Measurements from ENCODE around the gene RNF157. TPM values are rescaled to one million over a fixed set of nuclear protein-coding genes. Genes with fewer than 3 reads are reported as not detected.

RNF157 gene
- total and polyA plus RNA-seq, 10 of the 15 experiments (the other 5 are each of a cell fraction or from before 2014, with no cell fraction given), result 1.4 to 15.9 (median 9.6) TPM

DNA sequence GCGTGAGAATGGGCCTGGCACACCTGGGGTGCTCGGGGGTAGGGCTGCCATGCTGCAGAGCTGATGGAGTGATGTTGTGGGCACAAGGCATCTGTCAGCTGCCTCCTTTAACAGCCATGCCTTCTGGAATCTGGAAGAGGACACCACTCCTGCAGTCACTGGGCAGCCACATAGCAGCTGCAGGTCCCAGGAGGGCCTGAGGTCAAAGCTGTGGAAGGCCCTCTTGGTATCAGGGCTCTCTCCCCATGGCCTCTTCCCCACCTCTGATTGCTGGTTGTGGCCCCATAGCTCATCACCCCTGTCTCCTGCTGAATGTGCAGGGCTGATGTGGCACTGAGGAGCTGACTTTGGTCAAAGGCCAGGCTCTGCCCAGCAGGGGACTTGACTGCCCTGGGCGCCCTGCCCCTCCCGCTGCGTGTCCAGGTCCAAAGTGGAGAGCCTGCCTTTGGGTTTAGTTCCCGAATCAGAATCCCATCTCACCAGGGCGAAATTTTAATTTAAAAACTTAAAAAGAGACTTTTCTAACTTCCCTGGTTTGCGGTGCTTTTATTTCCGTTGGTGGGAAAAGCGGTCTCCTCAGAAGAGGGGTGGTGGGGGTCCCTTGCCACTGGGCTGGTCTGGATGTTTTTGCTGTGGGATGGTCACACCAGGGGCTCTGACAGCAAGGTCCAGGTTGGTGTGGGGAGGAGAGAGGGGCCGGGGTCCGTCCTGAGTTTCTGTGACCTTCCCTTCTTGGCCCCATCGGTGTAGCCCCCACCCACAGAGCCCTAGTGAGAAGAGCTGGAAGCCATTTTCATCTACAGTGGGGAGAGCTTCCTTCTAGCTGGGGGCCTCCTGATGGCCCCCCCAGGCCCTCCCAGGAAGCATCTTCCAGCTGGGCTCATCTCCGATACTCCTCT lies 30.7 kb upstream of the RNF157 start (continued):
- no peak; the same call in 1 of the 2 replicates for TF ChIP-seq RCOR1 (conservative IDR thresholded peaks at IDR 0.05; ENCODE audit: low read depth, low read length)
- TF ChIP-seq LARP7 (IDR thresholded peaks at IDR 0.05), result peak; percentile 50; the same call in 1 of the 2 replicates
- no peak for TF ChIP-seq IKZF2 (IDR thresholded peaks at IDR 0.05)

DNA sequence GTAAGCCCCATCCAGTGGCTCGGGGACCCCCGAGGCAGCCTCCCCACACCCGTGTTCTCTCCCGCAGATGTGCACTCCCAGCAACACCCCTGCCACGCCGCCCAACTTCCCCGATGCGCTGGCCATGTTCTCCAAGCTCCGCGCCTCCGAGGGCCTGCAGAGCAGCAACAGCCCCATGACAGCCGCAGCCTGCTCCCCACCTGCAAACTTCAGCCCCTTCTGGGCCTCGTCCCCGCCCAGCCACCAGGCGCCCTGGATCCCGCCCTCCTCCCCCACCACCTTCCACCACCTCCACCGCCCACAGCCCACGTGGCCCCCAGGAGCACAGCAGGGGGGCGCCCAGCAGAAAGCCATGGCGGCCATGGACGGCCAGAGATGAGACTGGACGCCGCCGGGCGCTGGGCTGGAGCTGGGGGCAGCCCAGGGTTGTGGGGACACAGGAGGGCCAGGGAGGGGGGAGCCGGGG lies 29.9 kb upstream of the RNF157 start:
- no TSS peak for BruUV-seq (replicated peaks)
- Histone ChIP-seq H3K4me2 (ENCODE audit: control insufficient read depth, insufficient read depth) (peak overlapping the region; percentile 99), H4K20me1 (ENCODE audit: control insufficient read depth, insufficient read depth) (no peaks in the 10 kb centered on the region), H3K27me3 (replicated peaks in 1 of 2; ENCODE audit: control insufficient read depth in 2 of 2, insufficient read depth in 2 of 2, low read length in 1 of 2) (no peaks in the 10 kb centered on the region), H3K4me1 (ENCODE audit: control insufficient read depth, insufficient read depth, low read length) (peaks cover 48% of the 10 kb centered on the region), H3K4me3 (peak overlapping the region; percentile 84), H3K79me2 (ENCODE audit: control insufficient read depth, insufficient read depth, low read length) (peaks cover 71% of the 10 kb centered on the region), H2AFZ (ENCODE audit: control insufficient read depth, low read depth, low read length) (no peak overlapping the region), H3K9me3 (replicated peaks; ENCODE audit: control insufficient read depth, insufficient read depth, low read length) (no peaks in the 10 kb centered on the region), H3K9ac (ENCODE audit: control insufficient read depth, insufficient read depth, low read length) (peak overlapping the region; percentile 99), H3K36me3 (ENCODE audit: control insufficient read depth in 2 of 2, insufficient read depth in 2 of 2, low read length in 1 of 2) (no peaks in the 10 kb centered on the region; a peak in 1 of 4 replicates), H3K27ac (ENCODE audit: control insufficient read depth, insufficient read depth) (peak overlapping the region; percentile 99)
- FAIRE-seq, result no peak
- DNase-seq (ENCODE audit: low read depth, low spot score), result no peak
- in situ Hi-C loops (cut with MboI) (loop anchor here (25.0 kb wide), 2 partner anchors 1192 to 1892 kb away; partner anchors contain the start of gene SYNGR2), intact Hi-C loops (cut with micrococcal nuclease; ENCODE audit: unreplicated experiment) (no loop called here)
- WGBS (ENCODE audit: insufficient coverage, insufficient replicate concordance, low lambda C conversion rate, missing lambda C conversion rate), result 2% methylated on average over 18 of the region's 26 CpGs
- peak; percentile 9 for ATAC-seq
- SMC1A ChIA-PET (ENCODE audit: uncharacterized antibody, unreplicated experiment), result interaction anchor here (0.9 to 10.2 kb wide), 12 partner anchors 9 to 145 kb away, joined by 3 to 152 read pairs (median 10); partner anchors contain the start of gene UBALD2
- RAD21 ChIA-PET (ENCODE audit: unreplicated experiment), result interaction anchor here (1.0 to 18.5 kb wide), 9 partner anchors 9 to 147 kb away, joined by 3 to 419 read pairs (median 9); no protein-coding TSS in a partner anchor
- POLR2A ChIA-PET, result interaction anchor here (1.0 to 17.9 kb wide), 8 partner anchors 8 to 85 kb away, joined by 3 to 427 read pairs (median 5); partner anchors contain the start of genes RNF157 and UBALD2
- CTCF ChIA-PET, result interaction anchor here (0.9 to 10.6 kb wide), 6 partner anchors 10 to 145 kb away, joined by 3 to 160 read pairs (median 8); no protein-coding TSS in a partner anchor
- TF ChIP-seq, protein P1, sequence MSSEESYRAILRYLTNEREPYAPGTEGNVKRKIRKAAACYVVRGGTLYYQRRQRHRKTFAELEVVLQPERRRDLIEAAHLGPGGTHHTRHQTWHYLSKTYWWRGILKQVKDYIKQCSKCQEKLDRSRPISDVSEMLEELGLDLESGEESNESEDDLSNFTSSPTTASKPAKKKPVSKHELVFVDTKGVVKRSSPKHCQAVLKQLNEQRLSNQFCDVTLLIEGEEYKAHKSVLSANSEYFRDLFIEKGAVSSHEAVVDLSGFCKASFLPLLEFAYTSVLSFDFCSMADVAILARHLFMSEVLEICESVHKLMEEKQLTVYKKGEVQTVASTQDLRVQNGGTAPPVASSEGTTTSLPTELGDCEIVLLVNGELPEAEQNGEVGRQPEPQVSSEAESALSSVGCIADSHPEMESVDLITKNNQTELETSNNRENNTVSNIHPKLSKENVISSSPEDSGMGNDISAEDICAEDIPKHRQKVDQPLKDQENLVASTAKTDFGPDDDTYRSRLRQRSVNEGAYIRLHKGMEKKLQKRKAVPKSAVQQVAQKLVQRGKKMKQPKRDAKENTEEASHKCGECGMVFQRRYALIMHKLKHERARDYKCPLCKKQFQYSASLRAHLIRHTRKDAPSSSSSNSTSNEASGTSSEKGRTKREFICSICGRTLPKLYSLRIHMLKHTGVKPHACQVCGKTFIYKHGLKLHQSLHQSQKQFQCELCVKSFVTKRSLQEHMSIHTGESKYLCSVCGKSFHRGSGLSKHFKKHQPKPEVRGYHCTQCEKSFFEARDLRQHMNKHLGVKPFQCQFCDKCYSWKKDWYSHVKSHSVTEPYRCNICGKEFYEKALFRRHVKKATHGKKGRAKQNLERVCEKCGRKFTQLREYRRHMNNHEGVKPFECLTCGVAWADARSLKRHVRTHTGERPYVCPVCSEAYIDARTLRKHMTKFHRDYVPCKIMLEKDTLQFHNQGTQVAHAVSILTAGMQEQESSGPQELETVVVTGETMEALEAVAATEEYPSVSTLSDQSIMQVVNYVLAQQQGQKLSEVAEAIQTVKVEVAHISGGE (CRISPR knock-in tag; IDR thresholded peaks at IDR 0.05), result no peak
- TF ChIP-seq TBL1XR1 (IDR thresholded peaks at IDR 0.05; ENCODE audit: low read depth, low read length) (no peak), SMC3 (IDR thresholded peaks at IDR 0.05; ENCODE audit: borderline replicate concordance, low read length) (no peak), KAT2A (conservative IDR thresholded peaks at IDR 0.05; ENCODE audit: control insufficient read depth, low read depth, low read length) (no peak), CEBPB (IDR thresholded peaks at IDR 0.05; ENCODE audit: borderline replicate concordance in 1 of 2, low read depth in 2 of 2, low read length in 2 of 2) (no peak), YBX1 (IDR thresholded peaks at IDR 0.05) (no peak), POLR2AphosphoS2 (IDR thresholded peaks at IDR 0.05; ENCODE audit: low read depth, low read length) (peak; percentile 3; the same call in 1 of the 2 replicates), SUZ12 (IDR thresholded peaks at IDR 0.05; ENCODE audit: unreplicated experiment) (no peak), DPF2 (IDR thresholded peaks at IDR 0.05) (no peak), ZNF24 (IDR thresholded peaks at IDR 0.05) (no peak), TCF12 (IDR thresholded peaks at IDR 0.05; ENCODE audit: low read depth, low read length) (0 out of 2 replicates have a peak, but pooled peaks have one; percentile 23), MEF2A (IDR thresholded peaks at IDR 0.05; ENCODE audit: insufficient read depth, low read depth, low read length) (no peak)
- TF ChIP-seq, protein P2, sequence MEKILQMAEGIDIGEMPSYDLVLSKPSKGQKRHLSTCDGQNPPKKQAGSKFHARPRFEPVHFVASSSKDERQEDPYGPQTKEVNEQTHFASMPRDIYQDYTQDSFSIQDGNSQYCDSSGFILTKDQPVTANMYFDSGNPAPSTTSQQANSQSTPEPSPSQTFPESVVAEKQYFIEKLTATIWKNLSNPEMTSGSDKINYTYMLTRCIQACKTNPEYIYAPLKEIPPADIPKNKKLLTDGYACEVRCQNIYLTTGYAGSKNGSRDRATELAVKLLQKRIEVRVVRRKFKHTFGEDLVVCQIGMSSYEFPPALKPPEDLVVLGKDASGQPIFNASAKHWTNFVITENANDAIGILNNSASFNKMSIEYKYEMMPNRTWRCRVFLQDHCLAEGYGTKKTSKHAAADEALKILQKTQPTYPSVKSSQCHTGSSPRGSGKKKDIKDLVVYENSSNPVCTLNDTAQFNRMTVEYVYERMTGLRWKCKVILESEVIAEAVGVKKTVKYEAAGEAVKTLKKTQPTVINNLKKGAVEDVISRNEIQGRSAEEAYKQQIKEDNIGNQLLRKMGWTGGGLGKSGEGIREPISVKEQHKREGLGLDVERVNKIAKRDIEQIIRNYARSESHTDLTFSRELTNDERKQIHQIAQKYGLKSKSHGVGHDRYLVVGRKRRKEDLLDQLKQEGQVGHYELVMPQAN (conservative IDR thresholded peaks at IDR 0.05), result 0 out of 2 replicates have a peak, but pooled peaks have one; percentile 12

All from GM12878 (cell line).